GM12878 (cell line): ENCODE data around the gene USP46. TPM values are rescaled to one million over a fixed set of nuclear protein-coding genes. Genes with fewer than 3 reads are reported as not detected.

Experiments
- ATAC-seq: fragments of 200-7000 bp; cut with Tn5 transposase; 3 replicates; pipeline ENCODE4 v1.9.1; 2020; ENCODE audit warnings: mild to moderate bottlenecking, moderate library complexity
- BruUV-seq: library from RNA; stranded (reverse); fragments of 400-500 nt; replicated peaks from 2 replicates; lab custom pipeline; 2021; lab: Mats Ljungman, UMichigan
- CTCF ChIA-PET: fragments of 300-600 bp; sonication (Branson Sonifier 250); formaldehyde crosslinking; extraction: SDS; loops from one replicate; lab custom pipeline; 2021; ENCODE audit warnings: inconsistent platforms; lab: Yijun Ruan, JAX
- POLR2A ChIA-PET: fragments of 350-600 bp; formaldehyde crosslinking; extraction: SDS; loops from one replicate; lab custom pipeline; 2021; ENCODE audit warnings: inconsistent platforms; lab: Charles Lee
- RAD21 ChIA-PET: fragments of 300-600 bp; sonication (Branson Sonifier 250); formaldehyde crosslinking; loops from one replicate; lab custom pipeline; 2023; ENCODE audit warnings: antibody characterized with exemption; ENCODE audit not compliant: unreplicated experiment; lab: Charles Lee
- SMC1A ChIA-PET: fragments of 300-600 bp; sonication (Branson Sonifier 250); formaldehyde crosslinking; loops from one replicate; lab custom pipeline; 2023; ENCODE audit not compliant: unreplicated experiment, uncharacterized antibody; lab: Charles Lee
- DNase-seq: peaks from one replicate; pipeline ENCODE4 v3.0.0-alpha.2; 2011; ENCODE audit warnings: low read depth, low spot score
- FAIRE-seq: peaks from 3 replicates; lab custom pipeline; 2011; peaks lifted over from hg19 to GRCh38; lab: Jason Lieb, UNC
- H2AFZ ChIP-seq: 2 replicates; pipeline ENCODE4 v1.6.0; 2011; ENCODE audit warnings: low read depth, low read length, control low read depth; ENCODE audit not compliant: control insufficient read depth
- H3K27ac ChIP-seq: 2 replicates; pipeline ENCODE4 v1.5.1; 2011; ENCODE audit warnings: control low read depth; ENCODE audit not compliant: control insufficient read depth, insufficient read depth
- H3K27me3 ChIP-seq, 2 experiments: replicated peaks in 1 of 2; 2 replicates each; pipeline versions ENCODE4 v1.6.0 to v1.6.1; 2011; ENCODE audit warnings: low read length in 1 of 2; ENCODE audit not compliant: control insufficient read depth in 2 of 2, insufficient read depth in 2 of 2
- H3K36me3 ChIP-seq, 2 experiments: 2 replicates each; pipeline ENCODE4 v1.5.1; 2011; ENCODE audit warnings: low read length in 1 of 2; ENCODE audit not compliant: control insufficient read depth in 2 of 2, insufficient read depth in 2 of 2
- H3K4me1 ChIP-seq: 2 replicates; pipeline ENCODE4 v1.6.1; 2011; ENCODE audit warnings: mild to moderate bottlenecking, low read length, moderate library complexity, mixed read lengths; ENCODE audit not compliant: control insufficient read depth, insufficient read depth
- H3K4me2 ChIP-seq: 2 replicates; pipeline ENCODE4 v1.6.0; 2011; ENCODE audit warnings: control low read depth; ENCODE audit not compliant: control insufficient read depth, insufficient read depth
- H3K4me3 ChIP-seq: fragments of 200-600 bp; sonication (generic); 2 replicates; pipeline ENCODE4 v1.5.1; 2016
- H3K79me2 ChIP-seq: 2 replicates; pipeline ENCODE4 v1.6.0; 2011; ENCODE audit warnings: low read length; ENCODE audit not compliant: control insufficient read depth, insufficient read depth
- H3K9ac ChIP-seq: 2 replicates; pipeline ENCODE4 v1.8.0; 2011; ENCODE audit warnings: low read length, control low read depth, mixed read lengths; ENCODE audit not compliant: control insufficient read depth, insufficient read depth
- H3K9me3 ChIP-seq: replicated peaks from 3 replicates; pipeline ENCODE4 v1.5.1; 2011; ENCODE audit warnings: mild to moderate bottlenecking, low read length; ENCODE audit not compliant: control insufficient read depth, insufficient read depth
- H4K20me1 ChIP-seq: 2 replicates; pipeline ENCODE4 v1.6.0; 2011; ENCODE audit not compliant: control insufficient read depth, insufficient read depth
- E4F1 ChIP-seq: fragments of 450-650 bp; IDR thresholded peaks from 2 replicates; pipeline ENCODE4 v1.6.1; 2018; ENCODE audit warnings: borderline replicate concordance, mild to moderate bottlenecking; ENCODE audit not compliant: partially characterized antibody
- JUNB ChIP-seq: IDR thresholded peaks from 2 replicates; pipeline ENCODE4 v1.6.1; 2016; ENCODE audit warnings: antibody characterized with exemption, mild to moderate bottlenecking
- MLLT1 ChIP-seq: fragments of 450-650 bp; IDR thresholded peaks from 2 replicates; pipeline ENCODE4 v1.6.1; 2016; ENCODE audit warnings: mild to moderate bottlenecking
- MTA3 ChIP-seq: IDR thresholded peaks from 2 replicates; pipeline ENCODE4 v1.6.1; 2012; ENCODE audit warnings: low read length, inconsistent platforms, borderline replicate concordance
- NR2C1 ChIP-seq: fragments of 450-650 bp; IDR thresholded peaks from 2 replicates; pipeline ENCODE4 v1.6.1; 2017; ENCODE audit warnings: antibody characterized with exemption, mild to moderate bottlenecking, moderate library complexity
- POLR2AphosphoS2 ChIP-seq: IDR thresholded peaks from 2 replicates; pipeline ENCODE4 v1.6.1; 2011; ENCODE audit warnings: low read depth, mild to moderate bottlenecking, low read length, improper control_type of control experiment, moderate library complexity
- TCF12 ChIP-seq: IDR thresholded peaks from 2 replicates; pipeline ENCODE4 v1.6.1; 2011; ENCODE audit warnings: low read depth, mild to moderate bottlenecking, low read length
- TCF7 ChIP-seq: IDR thresholded peaks from 2 replicates; pipeline ENCODE4 v1.6.1; 2014; ENCODE audit warnings: antibody characterized with exemption, borderline replicate concordance
- WGBS: methylation state at CpG from one replicate; pipeline ENCODE4 v1.1.6; 2016; ENCODE audit warnings: low lambda C conversion rate; ENCODE audit not compliant: insufficient replicate concordance, insufficient coverage; ENCODE audit errors: missing lambda C conversion rate; 5-methylcytosine and 5-hydroxymethylcytosine counted together
- in situ Hi-C: fragments of 300-500 bp; cut with MboI; formaldehyde crosslinking; loops from 9 replicates; pipeline ENCODE4 v1.14.3; 2018; ENCODE audit warnings: mixed read lengths
- intact Hi-C: fragments of 100-400 bp; cut with micrococcal nuclease; formaldehyde crosslinking; loops from one replicate; pipeline ENCODE4 v1.14.2; 2022; ENCODE audit not compliant: unreplicated experiment
- polyA plus RNA-seq, 11 experiments: library from polyadenylated mRNA; depleted of rRNA in 4 of 11; unstranded in 6 of 11; stranded (reverse) in 5 of 11; fragments of >200 nt; fragmentation: Nextera tagmentation in 4 of 11; fragmentation: Illumina TruSeq in 1 of 11; extraction: Ambion mirVana in 4 of 11; extraction: Trizol in 1 of 11; gene quantifications; 1 replicate in 1 of 11; 2 replicates in 10 of 11; pipeline versions ENCODE4 v1.2.1 to v1.2.3, GENCODE V29; 2011 to 2016; ENCODE audit warnings: inconsistent platforms in 2 of 11, missing spikeins in 2 of 11, low read depth in 1 of 11
- total RNA-seq, 4 experiments: library from RNA; depleted of rRNA in 3 of 4; stranded (reverse); fragments of >200 nt in 3 of 4; fragmentation: Illumina TruSeq in 1 of 4; extraction: Trizol in 1 of 4; gene quantifications; 2 replicates each; pipeline versions ENCODE4 v1.2.1 to v1.2.3, GENCODE V29; 2013 to 2021

The USP46 gene
- total and polyA plus RNA-seq, 10 of the 15 experiments (the other 5 are each of a cell fraction or from before 2014, with no cell fraction given) = 5.3 to 20.1 (median 12.0) TPM

- FAIRE-seq (no peak), DNase-seq (no peak), ATAC-seq (no peak)
- no peaks in the 10 kb centered on the region for H3K79me2 ChIP-seq
- no peak overlapping the region for H3K27ac ChIP-seq
- no peak overlapping the region for H3K9ac ChIP-seq
- intact Hi-C loops (no loop called here), in situ Hi-C loops (no loop called here)
- no peaks in the 10 kb centered on the region for H3K27me3 ChIP-seq
- no peaks in the 10 kb centered on the region; the same call in 2 of the 3 replicates for H3K9me3 ChIP-seq
- H3K4me3 ChIP-seq = no peak overlapping the region
- ChIA-PET SMC1A (no interaction called here), POLR2A (no interaction called here), RAD21 (no interaction called here), CTCF (no interaction called here)
- BruUV-seq = no TSS peak
- no peak overlapping the region for H2AFZ ChIP-seq
- H4K20me1 ChIP-seq = no peaks in the 10 kb centered on the region
- WGBS = 88% methylated on average over 1 of the region's 1 CpG
- no peak overlapping the region for H3K4me2 ChIP-seq
- TF ChIP-seq NR2C1 = no peak
- no peak for TF ChIP-seq JUNB
- no peak for TF ChIP-seq TCF12
- TF ChIP-seq E4F1 = no peak
- TF ChIP-seq MTA3 = no peak
- TF ChIP-seq MLLT1 = no peak
- no peak for TF ChIP-seq TCF7
- no peak for TF ChIP-seq POLR2AphosphoS2
- no peaks in the 10 kb centered on the region for H3K4me1 ChIP-seq
- H3K36me3 ChIP-seq = no peaks in the 10 kb centered on the region
Observed at GRCh38 chr4:52575406-52575805, 83.7 kb downstream of the USP46 start.
